ENCODE data around the gene TRIM6. TPM values are rescaled to one million over a fixed set of nuclear protein-coding genes. Genes with fewer than 3 reads are reported as not detected.

TRIM6 gene
- total RNA-seq, 1 donor from 2014 or later = 11.8 TPM

GRCh38 chr11:5626196-5626595, 29.8 kb downstream of the TRIM6 start:
- peaks cover 25% of the 10 kb centered on the region for H3K4me1 Mint-ChIP-seq
- H3K36me3 Mint-ChIP-seq (ENCODE audit: low read depth) = peaks cover 2% of the 10 kb centered on the region
- H3K4me3 Mint-ChIP-seq = no peak overlapping the region
- no peaks in the 10 kb centered on the region for H3K27me3 Mint-ChIP-seq (ENCODE audit: low read depth)
- DNase-seq (ENCODE audit: low read depth, low spot score) = no peak
- H3K9me3 Mint-ChIP-seq = peaks cover 5% of the 10 kb centered on the region
- TF ChIP-seq CTCF (conservative IDR thresholded peaks at IDR 0.05) = no peak
- no peak overlapping the region for H3K27ac Mint-ChIP-seq (ENCODE audit: unreplicated experiment)

- DNase-seq (ENCODE audit: low read depth, low spot score) = no peak
- peaks cover 2% of the 10 kb centered on the region for H3K36me3 Mint-ChIP-seq (ENCODE audit: low read depth)
- no peak overlapping the region for H3K4me3 Mint-ChIP-seq
- H3K4me1 Mint-ChIP-seq = no peaks in the 10 kb centered on the region
- no peaks in the 10 kb centered on the region for H3K27me3 Mint-ChIP-seq (ENCODE audit: low read depth)
- no peak overlapping the region for H3K27ac Mint-ChIP-seq (ENCODE audit: unreplicated experiment)
- TF ChIP-seq CTCF (conservative IDR thresholded peaks at IDR 0.05) = no peak
- peaks cover 11% of the 10 kb centered on the region for H3K9me3 Mint-ChIP-seq
Measured at GRCh38 chr11:5631417-5631816, 35.0 kb downstream of the TRIM6 start.

- no peak overlapping the region for H3K4me3 Mint-ChIP-seq
- no peak for TF ChIP-seq CTCF (conservative IDR thresholded peaks at IDR 0.05)
Measured at GRCh38 chr11:5631969-5632635, 35.7 kb downstream of the TRIM6 start.

GRCh38 chr11:5639953-5640352, 43.5 kb downstream of the TRIM6 start:
- TF ChIP-seq CTCF (conservative IDR thresholded peaks at IDR 0.05) = no peak
- no peak overlapping the region for H3K27ac Mint-ChIP-seq (ENCODE audit: unreplicated experiment)
- peaks cover 6% of the 10 kb centered on the region for H3K36me3 Mint-ChIP-seq (ENCODE audit: low read depth)
- H3K9me3 Mint-ChIP-seq = peaks cover 3% of the 10 kb centered on the region
- no peaks in the 10 kb centered on the region for H3K4me1 Mint-ChIP-seq
- no peak overlapping the region for H3K4me3 Mint-ChIP-seq
- DNase-seq (ENCODE audit: low read depth, low spot score) = no peak
- no peaks in the 10 kb centered on the region for H3K27me3 Mint-ChIP-seq (ENCODE audit: low read depth)

More at GRCh38 chr11:5631969-5632635, 35.7 kb downstream of the TRIM6 start:
- no peak overlapping the region for H3K27ac Mint-ChIP-seq (ENCODE audit: unreplicated experiment)
- H3K36me3 Mint-ChIP-seq (ENCODE audit: low read depth) = peaks cover 2% of the 10 kb centered on the region
- no peaks in the 10 kb centered on the region for H3K27me3 Mint-ChIP-seq (ENCODE audit: low read depth)
- H3K9me3 Mint-ChIP-seq = peaks cover 8% of the 10 kb centered on the region
- no peak for DNase-seq (ENCODE audit: low read depth, low spot score)
- no peaks in the 10 kb centered on the region for H3K4me1 Mint-ChIP-seq

GRCh38 chr11:5643585-5643984, 47.1 kb downstream of the TRIM6 start:
- no peaks in the 10 kb centered on the region for H3K27me3 Mint-ChIP-seq (ENCODE audit: low read depth)
- H3K4me3 Mint-ChIP-seq = no peak overlapping the region
- no peaks in the 10 kb centered on the region for H3K4me1 Mint-ChIP-seq
- peaks cover 3% of the 10 kb centered on the region for H3K9me3 Mint-ChIP-seq
- H3K36me3 Mint-ChIP-seq (ENCODE audit: low read depth) = peaks cover 6% of the 10 kb centered on the region
- TF ChIP-seq CTCF (conservative IDR thresholded peaks at IDR 0.05) = no peak
- no peak for DNase-seq (ENCODE audit: low read depth, low spot score)
- no peak overlapping the region for H3K27ac Mint-ChIP-seq (ENCODE audit: unreplicated experiment)
